SK-N-SH treated with all-trans-retinoic acid at 6 μM for 48 hours (cell line): ENCODE results near the gene EPN3.

Experiments
- ARNTL ChIP-seq: fragments of 450-650 bp; formaldehyde crosslinking; IDR thresholded peaks from 2 replicates; pipeline ENCODE4 v1.5.0; 2020; ENCODE audit warnings: low read depth, mild to moderate bottlenecking, moderate library complexity, borderline replicate concordance
- BACH2 ChIP-seq: fragments of 250-450 bp; sonication (Bioruptor Pico); IDR thresholded peaks from 2 replicates; pipeline ENCODE4 v1.9.0; 2021; ENCODE audit warnings: mild to moderate bottlenecking, borderline replicate concordance
- CREB5 ChIP-seq: fragments of 250-450 bp; sonication (Bioruptor Pico); IDR thresholded peaks from 2 replicates; pipeline ENCODE4 v1.5.1; 2020; ENCODE audit warnings: low read depth, mild to moderate bottlenecking, moderate library complexity
- CSRNP3 ChIP-seq: fragments of 250-450 bp; sonication (Bioruptor Pico); IDR thresholded peaks from 2 replicates; pipeline ENCODE4 v1.5.1; 2021; ENCODE audit warnings: mild to moderate bottlenecking, moderate library complexity
- ESRRG ChIP-seq: fragments of 250-450 bp; sonication (Bioruptor Pico); IDR thresholded peaks from 2 replicates; pipeline ENCODE4 v1.6.1; 2021; ENCODE audit warnings: mild to moderate bottlenecking
- OSR1 ChIP-seq: fragments of 250-450 bp; sonication (Bioruptor Pico); IDR thresholded peaks from 2 replicates; pipeline ENCODE4 v1.8.0; 2022; ENCODE audit warnings: moderate library complexity, mild to moderate bottlenecking, inconsistent platforms
- PATZ1 ChIP-seq: fragments of 250-450 bp; sonication (Bioruptor Pico); IDR thresholded peaks from 2 replicates; pipeline ENCODE4 v1.8.0; 2020; ENCODE audit warnings: mild to moderate bottlenecking, moderate library complexity, borderline replicate concordance
- RARB ChIP-seq: fragments of 250-450 bp; sonication (Bioruptor Pico); IDR thresholded peaks from 2 replicates; pipeline ENCODE4 v1.8.0; 2021; ENCODE audit warnings: mild to moderate bottlenecking, moderate library complexity
- SNAI2 ChIP-seq: fragments of 250-450 bp; sonication (Bioruptor Pico); IDR thresholded peaks from 2 replicates; pipeline ENCODE4 v1.5.0; 2020; ENCODE audit warnings: mild to moderate bottlenecking, moderate library complexity
- TCF4 ChIP-seq: fragments of 250-450 bp; sonication (Bioruptor Pico); IDR thresholded peaks from 2 replicates; pipeline ENCODE4 v1.8.0; 2021; ENCODE audit warnings: mild to moderate bottlenecking, moderate library complexity, borderline replicate concordance
- TSHZ2 ChIP-seq: fragments of 250-450 bp; sonication (Bioruptor Pico); IDR thresholded peaks from 2 replicates; pipeline ENCODE4 v1.5.0; 2020; ENCODE audit warnings: mild to moderate bottlenecking, moderate library complexity
- ZFP3 ChIP-seq: fragments of 250-450 bp; sonication (Bioruptor Pico); IDR thresholded peaks from 2 replicates; pipeline ENCODE4 v1.5.0; 2020; ENCODE audit warnings: mild to moderate bottlenecking, moderate library complexity
- ZFP30 ChIP-seq: fragments of 450-650 bp; formaldehyde crosslinking; IDR thresholded peaks from 2 replicates; pipeline ENCODE4 v1.5.0; 2022; ENCODE audit warnings: mild to moderate bottlenecking, moderate library complexity

- TF ChIP-seq PATZ1 (CRISPR knock-in tag) (no peak), RARB (CRISPR knock-in tag) (no peak), OSR1 (no peak), BACH2 (no peak), TCF4 (CRISPR knock-in tag) (no peak), CREB5 (CRISPR knock-in tag) (no peak), TSHZ2 (CRISPR knock-in tag) (no peak), ZFP30 (no peak), SNAI2 (CRISPR knock-in tag) (no peak), ZFP3 (CRISPR knock-in tag) (no peak), ARNTL (CRISPR knock-in tag) (no peak), CSRNP3 (no peak), ESRRG (no peak)
Measured at GRCh38 chr17:50587571-50587970, 55.0 kb downstream of the EPN3 start.
